GM18498 (cell line): ENCODE measurements around the gene LAD1.

Source experiments
- ATAC-seq: cut with Tn5 transposase; IDR thresholded peaks from one replicate; pipeline ENCODE4 v1.9.1; 2021; ENCODE audit warnings: mild to moderate bottlenecking, moderate library complexity; ENCODE audit not compliant: unreplicated experiment

Gene LAD1

GRCh38 chr1:201399018-201399351 lies at the start of gene LAD1:
TSS of gene LAD1 (minus strand) at chr1:201399324. CDS start at chr1:201399306, 18 bp downstream.
- no peak for ATAC-seq

GRCh38 chr1:201447903-201448871 lies 49.1 kb upstream of the LAD1 start:
- no peak for ATAC-seq

- ATAC-seq, result no peak
Observed at GRCh38 chr1:201445310-201445709, 46.2 kb upstream of the LAD1 start.

- no peak for ATAC-seq
Observed at GRCh38 chr1:201444792-201445191, 45.7 kb upstream of the LAD1 start.

DNA sequence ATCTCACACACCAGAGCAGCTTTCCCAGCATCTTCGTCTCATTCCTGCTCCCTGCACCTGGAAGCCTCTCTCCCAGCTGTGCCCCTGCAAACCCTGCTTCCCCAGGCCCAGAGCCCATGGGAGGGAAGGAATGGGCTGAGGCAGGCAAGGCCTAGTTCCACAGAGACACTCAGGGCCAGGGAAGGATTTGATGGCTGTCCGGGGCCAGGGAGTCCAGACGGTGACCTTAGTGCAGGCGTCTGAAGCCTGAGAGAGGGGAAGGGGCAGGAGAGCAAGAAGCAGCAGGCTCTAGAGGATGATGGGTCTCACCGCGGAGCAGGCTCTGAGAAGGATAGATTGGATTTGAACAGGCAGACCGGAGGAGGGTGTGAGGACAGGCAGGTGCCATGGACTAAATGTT lies 44.6 kb upstream of the LAD1 start:
- no peak for ATAC-seq

GRCh38 chr1:201436969-201437368 lies 37.8 kb upstream of the LAD1 start:
- no peak for ATAC-seq

GRCh38 chr1:201436393-201436792 lies 37.3 kb upstream of the LAD1 start:
- no peak for ATAC-seq

- ATAC-seq, result no peak
Observed at GRCh38 chr1:201434266-201434665, 35.1 kb upstream of the LAD1 start.

GRCh38 chr1:201433609-201434008 lies 34.5 kb upstream of the LAD1 start:
- no peak for ATAC-seq

GRCh38 chr1:201430776-201431175 lies 31.7 kb upstream of the LAD1 start:
- ATAC-seq, result no peak

DNA sequence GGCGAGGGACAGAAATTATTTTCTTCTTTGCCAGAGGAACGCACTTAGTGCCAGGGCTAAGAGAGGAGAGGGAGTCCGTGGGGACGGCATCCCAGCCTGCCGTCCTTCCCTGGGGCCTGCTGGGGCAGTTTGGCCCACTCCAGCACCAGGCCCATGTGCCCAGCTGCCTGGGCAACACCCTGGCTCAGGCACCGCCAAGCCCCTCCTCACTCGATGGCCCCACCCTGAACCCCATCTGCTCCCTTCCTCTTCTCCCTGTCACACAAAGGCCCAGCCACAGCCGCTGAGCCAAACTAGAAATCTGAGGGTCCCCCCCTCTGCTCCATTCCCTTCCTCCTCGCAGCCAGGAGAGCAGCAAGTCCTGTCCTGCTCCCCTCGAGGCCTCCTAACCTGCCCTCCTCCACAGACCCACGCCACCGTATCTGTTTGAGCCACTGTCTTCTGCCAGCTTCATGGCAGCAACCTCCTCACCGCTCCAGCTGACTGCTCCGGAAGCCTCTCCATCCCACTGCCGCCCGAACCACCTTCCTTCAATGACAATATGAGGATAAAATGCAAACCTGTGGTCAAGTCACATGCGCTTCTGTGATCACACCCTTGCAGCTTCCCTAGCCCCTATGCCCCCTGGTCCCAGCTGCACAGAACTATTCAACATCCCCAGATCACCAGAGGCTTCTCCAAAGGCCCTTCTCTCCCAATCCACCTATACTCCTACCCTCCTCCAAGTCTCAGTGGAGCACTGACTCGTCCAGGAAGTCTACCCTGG lies 30.8 kb upstream of the LAD1 start:
- no peak for ATAC-seq

DNA sequence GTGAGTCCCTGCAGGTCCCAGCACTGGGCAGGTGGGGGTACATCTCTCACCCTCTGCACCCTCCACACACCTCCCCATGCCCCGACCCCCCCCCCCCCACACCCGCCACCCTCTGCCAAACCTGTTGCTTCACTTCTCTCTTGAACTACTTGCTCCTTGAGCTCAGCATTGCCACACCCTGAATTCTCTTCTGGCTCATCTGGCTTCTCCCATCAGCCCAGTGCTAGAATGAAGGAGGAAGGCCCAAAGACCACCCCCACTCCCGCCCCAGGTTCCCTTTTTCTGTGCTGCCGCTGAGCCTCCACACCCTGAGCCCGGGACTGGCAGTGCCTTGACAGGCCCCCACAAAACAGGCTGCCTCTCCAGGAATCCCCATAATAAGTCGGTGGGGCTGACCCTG lies 28.8 kb upstream of the LAD1 start:
- no peak for ATAC-seq

DNA sequence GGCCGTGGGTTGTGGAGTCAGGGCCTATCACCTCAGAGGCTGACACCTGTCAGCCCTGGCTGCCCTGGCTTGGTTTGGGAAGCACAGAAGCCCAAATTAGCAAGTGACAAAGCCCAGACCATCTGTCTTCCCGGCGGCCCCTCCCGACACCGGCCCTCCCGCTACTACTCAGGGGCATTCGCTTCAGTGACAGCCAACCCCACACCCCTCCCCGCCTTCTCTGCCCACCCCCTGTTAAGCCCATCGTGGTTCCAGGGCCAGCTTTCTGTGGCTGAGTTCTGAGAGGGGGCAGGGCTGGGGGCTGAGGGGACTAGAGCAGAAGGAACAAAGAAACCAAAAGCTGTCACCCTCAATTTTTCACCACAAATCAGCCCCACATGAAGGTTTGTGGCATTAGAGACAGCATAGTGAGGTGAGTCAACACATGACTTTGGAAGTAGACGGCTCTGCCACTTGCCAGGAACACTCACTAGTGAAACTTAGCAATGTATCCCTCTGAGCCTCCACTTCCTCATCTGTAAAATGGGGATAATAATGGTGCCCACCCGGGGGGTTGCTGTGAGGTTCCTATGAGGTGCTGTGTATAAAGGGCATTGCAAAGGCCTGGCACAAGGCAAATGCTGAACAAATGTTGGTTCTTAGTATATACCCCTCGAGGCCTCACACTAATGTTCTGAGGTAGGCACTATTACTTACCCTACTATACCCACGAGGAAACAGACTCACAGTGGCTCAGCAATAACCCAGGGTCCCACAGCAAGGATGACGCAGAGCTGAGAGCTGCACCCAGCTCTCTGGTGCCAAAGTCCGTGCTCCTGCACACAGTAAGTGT lies 27.6 kb upstream of the LAD1 start:
- ATAC-seq, result no peak

DNA sequence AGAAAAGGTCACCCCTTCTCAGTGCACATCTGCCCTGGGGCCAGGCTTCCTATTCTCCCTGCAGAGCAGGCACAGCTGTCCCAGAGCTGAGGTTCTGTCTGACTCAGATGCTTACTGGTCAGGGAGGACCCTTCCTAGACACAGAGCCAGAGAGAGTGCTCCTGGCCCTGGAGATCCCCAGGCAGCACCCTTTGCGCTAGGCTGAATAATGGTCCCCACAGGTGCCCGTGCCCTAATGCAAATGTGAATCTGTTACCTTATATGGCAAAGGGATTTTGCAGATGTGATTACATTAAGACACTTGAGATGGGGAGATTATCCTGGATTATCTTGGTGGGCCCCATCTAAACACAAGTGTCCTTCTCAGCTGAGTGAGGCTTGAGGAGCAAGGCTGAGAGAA lies 25.0 kb upstream of the LAD1 start:
- ATAC-seq, result no peak

DNA sequence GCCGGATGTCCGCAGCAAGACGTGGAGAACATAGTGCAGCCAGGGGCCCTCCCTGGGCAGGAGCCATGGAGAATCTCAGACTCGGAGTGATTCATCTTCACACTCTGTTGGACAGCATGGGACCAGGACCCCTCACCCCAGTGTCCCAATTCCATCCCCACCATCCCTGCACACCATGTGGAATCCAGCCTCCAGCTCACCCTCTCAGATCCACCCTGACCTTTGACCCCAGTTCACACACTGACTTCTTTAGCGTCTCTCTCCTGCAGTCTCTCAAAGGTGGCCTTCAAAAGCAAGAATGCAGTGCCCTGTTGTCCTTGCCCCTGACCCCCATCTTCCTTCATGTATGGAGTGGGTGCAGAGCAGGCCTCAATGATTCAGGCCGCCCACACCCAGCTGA lies 24.5 kb upstream of the LAD1 start:
- no peak for ATAC-seq

DNA sequence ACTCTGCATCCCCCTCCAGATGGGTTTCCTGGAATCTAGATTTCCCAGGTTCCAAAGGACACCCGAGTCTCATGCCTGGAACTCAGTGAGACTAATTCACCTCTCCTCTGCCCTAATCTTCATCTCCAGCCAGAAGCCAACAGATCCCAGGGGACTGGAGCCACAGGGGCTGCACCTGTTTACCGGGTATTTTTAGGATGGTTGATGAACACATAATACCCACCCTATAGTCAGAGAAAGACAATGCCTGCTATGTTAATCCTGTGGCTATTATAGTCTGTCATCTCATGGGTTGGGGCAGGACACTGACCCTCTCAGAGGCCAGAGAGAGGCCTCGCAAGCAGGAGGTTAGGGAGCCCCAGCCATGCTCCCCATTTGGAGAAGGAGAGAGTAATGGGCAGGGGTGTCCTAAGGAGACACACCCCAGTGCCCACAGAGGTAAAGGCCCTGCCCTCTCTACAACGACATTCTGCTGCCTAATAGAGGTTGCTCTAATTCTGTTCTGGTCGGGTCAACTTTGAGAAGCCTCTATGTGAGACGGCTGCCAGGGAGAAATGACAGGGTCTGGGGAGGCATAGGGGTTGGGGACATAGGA lies 23.4 kb upstream of the LAD1 start:
- ATAC-seq, result no peak

- no peak for ATAC-seq
Observed at GRCh38 chr1:201422026-201422425, 22.9 kb upstream of the LAD1 start.

DNA sequence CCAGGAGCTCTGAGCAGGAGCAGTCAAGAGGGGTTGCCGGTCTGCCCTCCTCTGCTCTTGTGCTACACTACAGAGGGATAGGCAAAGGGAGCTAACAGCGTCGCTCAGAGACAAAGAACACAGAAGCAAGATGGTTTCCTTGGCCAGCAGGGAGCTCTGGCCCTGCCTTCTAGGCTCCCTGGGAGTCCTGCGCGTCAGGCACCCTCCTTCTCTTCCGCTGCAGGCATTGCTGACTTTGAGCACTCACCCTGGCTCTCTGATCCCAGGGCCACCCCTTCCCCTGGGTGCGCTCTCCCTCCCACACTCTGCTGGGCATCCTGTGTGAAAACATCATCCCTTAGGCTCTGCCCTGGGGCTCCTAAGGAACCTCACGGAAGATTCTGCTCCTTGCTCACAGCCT lies 21.9 kb upstream of the LAD1 start:
- no peak for ATAC-seq

DNA sequence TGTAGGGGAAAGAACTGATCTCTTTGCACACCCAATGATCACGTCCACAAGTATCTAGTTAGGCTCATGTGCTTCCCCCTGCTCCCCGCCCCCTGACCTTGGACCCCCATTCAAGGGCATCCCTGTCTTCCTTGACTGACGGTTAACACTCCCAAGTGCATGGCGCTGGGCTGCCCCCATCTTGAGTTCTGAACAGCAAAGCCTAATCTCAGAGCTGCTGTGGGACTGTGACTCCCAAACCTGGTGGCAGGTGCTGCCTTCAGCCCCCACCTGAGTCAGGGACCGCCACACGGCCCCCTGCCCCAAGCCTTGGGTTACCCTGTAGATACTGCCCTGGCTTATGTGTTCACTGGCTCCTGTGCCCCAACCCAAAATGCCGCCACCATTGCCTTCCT lies 21.5 kb upstream of the LAD1 start:
- ATAC-seq, result no peak

DNA sequence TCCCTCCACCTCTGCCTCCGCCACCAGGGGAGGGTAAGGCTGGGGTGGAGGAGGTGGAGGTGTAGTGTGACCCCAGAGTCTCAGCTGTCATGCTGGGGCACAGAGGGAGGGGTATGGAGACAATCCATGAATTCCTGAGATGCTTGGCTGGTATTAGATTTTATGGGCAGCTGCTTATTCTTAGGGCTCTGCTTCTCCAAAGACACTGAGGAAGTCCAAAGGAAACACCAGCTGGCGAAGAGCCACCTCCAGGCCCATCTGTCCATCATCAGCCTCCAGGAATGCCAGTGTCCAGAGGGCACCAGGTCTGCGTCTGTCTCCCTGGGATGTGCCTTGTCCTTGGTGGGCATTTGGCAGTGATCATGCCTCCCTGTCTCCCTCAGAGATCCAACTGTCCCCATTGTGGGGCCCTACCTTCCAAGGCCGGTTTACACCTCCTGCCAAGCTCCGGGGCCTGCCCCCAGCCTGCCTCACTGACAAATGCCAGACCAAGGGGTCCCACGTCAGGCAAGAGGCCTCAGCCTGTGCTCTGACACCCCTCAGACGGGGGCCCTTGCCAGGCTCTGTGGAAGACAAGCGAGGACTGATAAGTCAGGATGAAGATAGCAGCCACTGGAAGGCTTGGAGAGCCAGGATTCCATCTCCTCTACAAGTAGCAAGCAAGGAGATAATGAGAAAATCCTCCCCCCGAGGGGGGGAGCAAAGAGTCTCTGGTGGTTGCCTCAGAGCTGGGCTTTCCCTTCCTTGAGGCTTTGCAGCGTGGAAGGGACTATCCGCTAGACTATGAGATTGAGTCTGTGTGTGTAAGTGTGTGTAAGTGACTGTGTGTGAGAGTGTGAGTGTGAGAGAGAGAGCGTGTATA lies 20.9 kb upstream of the LAD1 start:
- ATAC-seq, result no peak
